Transverse colon (tissue), 4 donors: Measurements from ENCODE around the gene P4HB. TPM values are rescaled to one million over a fixed set of nuclear protein-coding genes. Genes with fewer than 3 reads are reported as not detected.

Experiments used
- DNase-seq: peaks from one replicate; pipeline ENCODE4 v3.0.0-alpha.2; 2019
- H3K27ac ChIP-seq, 4 donors: fragments of 200-600 bp; sonication (generic); 2 replicates each; pipeline ENCODE4 v1.5.1; 2016 to 2018; ENCODE audit warnings: inconsistent platforms in 4 of 4
- H3K27me3 ChIP-seq: fragments of 200-600 bp; sonication (generic); 2 replicates; pipeline ENCODE4 v1.5.1; 2017; ENCODE audit warnings: inconsistent platforms
- H3K36me3 ChIP-seq, 4 donors: fragments of 200-600 bp; sonication (generic); 2 replicates each; pipeline ENCODE4 v1.5.1; 2017 to 2019; ENCODE audit warnings: inconsistent platforms in 4 of 4
- H3K4me1 ChIP-seq, 4 donors: fragments of 200-600 bp; sonication (generic); 2 replicates each; pipeline ENCODE4 v1.5.1; 2017 to 2020; ENCODE audit warnings: inconsistent platforms in 4 of 4
- H3K4me3 ChIP-seq, 4 donors: fragments of 200-600 bp; sonication (generic); 1 replicate in 1 of 4; 2 replicates in 3 of 4; pipeline versions ENCODE4 v1.5.1 to v1.6.1; 2017 to 2019; ENCODE audit warnings: inconsistent platforms in 4 of 4
- H3K9me3 ChIP-seq, 2 donors: fragments of 200-600 bp; sonication (generic); 2 replicates each; pipeline ENCODE4 v1.5.1; 2017 to 2019; ENCODE audit warnings: inconsistent platforms in 2 of 2
- EP300 ChIP-seq: sonication (generic); formaldehyde crosslinking; IDR thresholded peaks from one replicate; pipeline ENCODE4 v1.6.1; 2017; ENCODE audit warnings: antibody characterized with exemption, low read depth
- POLR2A ChIP-seq: fragments of 450-650 bp; IDR thresholded peaks from one replicate; pipeline ENCODE4 v1.6.1; 2016; ENCODE audit warnings: antibody characterized with exemption, mild to moderate bottlenecking, moderate library complexity
- POLR2AphosphoS5 ChIP-seq, 3 donors: sonication (generic); formaldehyde crosslinking; IDR thresholded peaks; one replicate each; pipeline ENCODE4 v1.6.1; 2016; ENCODE audit warnings: antibody characterized with exemption in 3 of 3
- WGBS, 2 donors: methylation state at CpG; one replicate each; pipeline ENCODE4 v1.1.5; 2018; ENCODE audit warnings: low coverage in 1 of 2; 5-methylcytosine and 5-hydroxymethylcytosine counted together
- in situ Hi-C, 4 donors: fragments of 200-750 bp; cut with MboI; loops; one replicate each; pipeline versions ENCODE4 v1.15.0 to v1.15.1; 2017; ENCODE audit warnings: low sequenced_read_pairs in 3 of 4, low pct_ligation_motif_present in 1 of 4, low pct_unique_long_range_greater_than_20kb in 1 of 4
- intact Hi-C: fragments of 100-400 bp; cut with DNase I; formaldehyde crosslinking; loops from one replicate; pipeline ENCODE4 v1.15.1; 2023; ENCODE audit warnings: low total_unique reads
- total RNA-seq, 4 donors: library from RNA; depleted of rRNA; stranded (reverse); fragments of >200 nt; gene quantifications; one replicate each; pipeline ENCODE4 v1.1.0, GENCODE V29; 2016
- TF ChIP-seq, protein P1 (sequence below), 5 experiments: fragments of 200-600 bp in 3 of 5; fragments of 450-650 bp in 2 of 5; sonication (generic) in 3 of 5; IDR thresholded peaks; 1 replicate in 2 of 5; 2 replicates in 3 of 5; pipeline ENCODE4 v1.5.1; 2016 to 2017; ENCODE audit warnings: antibody characterized with exemption in 5 of 5, inconsistent platforms in 3 of 5, mild to moderate bottlenecking in 2 of 5, moderate library complexity in 1 of 5

P4HB gene
- total RNA-seq, 4 donors from 2014 or later: 486 to 732 (median 556) TPM

DNA sequence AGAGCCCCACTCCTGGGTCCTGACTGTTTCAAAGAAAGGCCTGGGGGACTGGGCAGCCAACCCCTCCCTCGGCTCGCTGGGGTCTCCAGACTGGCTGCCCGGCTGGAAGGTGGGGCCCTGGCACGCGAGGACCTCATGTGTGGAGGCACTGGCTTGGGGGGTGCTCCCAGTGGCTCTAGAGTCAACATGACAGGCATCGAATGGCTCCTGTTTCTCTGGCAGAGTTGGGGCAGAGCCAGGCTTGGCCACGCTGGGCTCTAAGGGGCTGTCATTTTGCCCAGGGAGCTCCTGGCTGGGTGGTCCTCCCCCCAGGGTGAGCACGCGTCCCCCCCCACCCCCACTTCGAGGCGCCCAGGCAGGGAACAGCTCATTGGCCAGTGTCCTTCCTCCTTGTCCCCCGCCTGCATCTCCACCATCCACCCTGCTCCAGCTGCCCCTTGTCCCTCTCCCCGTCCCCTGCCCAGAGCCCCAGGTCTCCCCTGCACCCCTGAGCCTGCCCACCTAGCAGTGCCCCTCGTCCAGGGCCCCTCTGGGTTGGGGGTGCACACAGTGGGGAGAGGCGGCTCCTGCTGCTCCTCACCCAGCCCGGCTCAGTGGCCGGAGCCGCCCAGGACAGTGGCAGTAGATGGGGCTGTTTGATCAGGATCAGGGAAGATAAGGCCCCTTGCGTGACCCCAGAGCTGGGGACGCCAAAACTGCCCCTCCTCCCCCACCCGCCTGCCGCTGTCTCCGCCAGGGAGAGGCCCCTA is 53.7 kb downstream of the P4HB start:
- no peak for DNase-seq
- intact Hi-C loops: no loop called here
- in situ Hi-C loops: no loop called here
- TF ChIP-seq EP300 (no peak), POLR2AphosphoS5 (IDR thresholded peaks at IDR 0.05) (no peak), POLR2A (no peak)
- TF ChIP-seq, protein P1, sequence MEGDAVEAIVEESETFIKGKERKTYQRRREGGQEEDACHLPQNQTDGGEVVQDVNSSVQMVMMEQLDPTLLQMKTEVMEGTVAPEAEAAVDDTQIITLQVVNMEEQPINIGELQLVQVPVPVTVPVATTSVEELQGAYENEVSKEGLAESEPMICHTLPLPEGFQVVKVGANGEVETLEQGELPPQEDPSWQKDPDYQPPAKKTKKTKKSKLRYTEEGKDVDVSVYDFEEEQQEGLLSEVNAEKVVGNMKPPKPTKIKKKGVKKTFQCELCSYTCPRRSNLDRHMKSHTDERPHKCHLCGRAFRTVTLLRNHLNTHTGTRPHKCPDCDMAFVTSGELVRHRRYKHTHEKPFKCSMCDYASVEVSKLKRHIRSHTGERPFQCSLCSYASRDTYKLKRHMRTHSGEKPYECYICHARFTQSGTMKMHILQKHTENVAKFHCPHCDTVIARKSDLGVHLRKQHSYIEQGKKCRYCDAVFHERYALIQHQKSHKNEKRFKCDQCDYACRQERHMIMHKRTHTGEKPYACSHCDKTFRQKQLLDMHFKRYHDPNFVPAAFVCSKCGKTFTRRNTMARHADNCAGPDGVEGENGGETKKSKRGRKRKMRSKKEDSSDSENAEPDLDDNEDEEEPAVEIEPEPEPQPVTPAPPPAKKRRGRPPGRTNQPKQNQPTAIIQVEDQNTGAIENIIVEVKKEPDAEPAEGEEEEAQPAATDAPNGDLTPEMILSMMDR (IDR thresholded peaks at IDR 0.05): no peak
- Histone ChIP-seq H3K4me3 (no peak overlapping the region), H3K9me3 (no peaks in the 10 kb centered on the region), H3K4me1 (peaks cover 0 to 14% (median 8%) of the 10 kb centered on the region in 4 donors), H3K27ac (no peak overlapping the region), H3K27me3 (peaks cover 92% of the 10 kb centered on the region), H3K36me3 (no peaks in the 10 kb centered on the region)
- WGBS, 2 donors: 25% methylated on average over 20 of the region's 23 CpGs; no CpG with 5 or more reads in 1 of the 2 donors

DNA sequence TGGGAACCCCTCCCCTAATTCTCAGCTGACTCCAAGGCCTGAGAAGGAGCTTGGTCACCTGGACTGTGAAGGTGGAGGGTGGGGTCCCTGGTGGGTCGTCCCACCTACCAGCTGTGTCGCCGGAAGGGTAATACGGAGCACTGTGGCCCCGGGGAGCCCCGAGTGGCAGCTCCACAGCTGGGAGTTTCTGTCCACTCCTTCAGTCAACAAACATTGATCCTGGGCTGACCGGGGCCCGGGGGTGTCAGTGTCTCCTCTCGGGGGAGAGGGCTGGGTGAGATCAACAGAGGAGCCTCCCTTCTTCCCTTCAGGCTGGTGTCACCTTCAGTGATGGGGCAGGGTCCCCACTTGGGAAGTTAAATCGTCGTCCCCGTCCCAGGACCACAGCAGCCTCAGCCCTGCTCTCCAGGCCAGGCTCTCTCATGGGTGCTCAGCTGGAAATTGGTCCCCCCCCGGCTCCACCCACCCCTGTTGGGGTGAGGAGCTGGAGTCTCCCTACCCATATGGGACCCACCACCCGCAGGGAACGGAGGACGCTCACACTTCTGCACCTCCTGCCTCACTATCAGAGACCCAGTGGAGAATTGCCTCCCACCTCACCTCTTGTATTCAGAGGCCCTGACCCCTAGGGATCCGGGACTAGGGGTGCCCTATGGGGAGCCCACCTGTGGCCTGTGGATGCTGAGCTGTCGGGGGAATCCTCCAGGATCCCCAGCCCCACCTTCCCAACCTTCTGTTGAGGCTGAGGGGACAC is 54.5 kb downstream of the P4HB start:
- H3K9me3 ChIP-seq: no peaks in the 10 kb centered on the region
- no peak overlapping the region for H3K27ac ChIP-seq
- H3K27me3 ChIP-seq: peaks cover 92% of the 10 kb centered on the region
- WGBS, 2 donors: 55% methylated on average over 11 of the region's 18 CpGs; no CpG with 5 or more reads in 1 of the 2 donors
- H3K4me1 ChIP-seq: peaks cover 0 to 14% (median 8%) of the 10 kb centered on the region in 4 donors
- intact Hi-C loops (no loop called here), in situ Hi-C loops (no loop called here)
- no peak overlapping the region for H3K4me3 ChIP-seq
- no peaks in the 10 kb centered on the region for H3K36me3 ChIP-seq
- no peak for DNase-seq
- no peak for TF ChIP-seq POLR2AphosphoS5 (IDR thresholded peaks at IDR 0.05)
- no peak for TF ChIP-seq EP300
- TF ChIP-seq, protein P1 (IDR thresholded peaks at IDR 0.05): no peak
- no peak for TF ChIP-seq POLR2A

GRCh38 chr17:81804559-81805399 is 55.6 kb downstream of the P4HB start:
- no peaks in the 10 kb centered on the region for H3K36me3 ChIP-seq
- no peak overlapping the region for H3K27ac ChIP-seq
- intact Hi-C loops: no loop called here
- no peak overlapping the region for H3K4me3 ChIP-seq
- H3K4me1 ChIP-seq: peaks cover 0 to 14% (median 8%) of the 10 kb centered on the region in 4 donors
- no peaks in the 10 kb centered on the region for H3K9me3 ChIP-seq
- TF ChIP-seq POLR2A (no peak), EP300 (no peak), POLR2AphosphoS5 (IDR thresholded peaks at IDR 0.05) (no peak)
- TF ChIP-seq, protein P1 (IDR thresholded peaks at IDR 0.05): no peak
- in situ Hi-C loops: no loop called here
- WGBS, 2 donors: 9% methylated on average over 27 of the region's 65 CpGs; no CpG with 5 or more reads in 1 of the 2 donors
- peaks cover 90% of the 10 kb centered on the region for H3K27me3 ChIP-seq
- DNase-seq: no peak
